Left forelimb (tissue), 1 donor: ENCODE results near the gene MRC2.
"Not testable (repeated sequence)": the region's sequence is repeated elsewhere in the genome, so short reads cannot be mapped to it uniquely, and the experiment has no call there.

Experiments
- DNase-seq: peaks from one replicate; pipeline ENCODE4 v3.0.0-alpha.2; 2018; ENCODE audit warnings: low spot score

MRC2 gene, protein sequence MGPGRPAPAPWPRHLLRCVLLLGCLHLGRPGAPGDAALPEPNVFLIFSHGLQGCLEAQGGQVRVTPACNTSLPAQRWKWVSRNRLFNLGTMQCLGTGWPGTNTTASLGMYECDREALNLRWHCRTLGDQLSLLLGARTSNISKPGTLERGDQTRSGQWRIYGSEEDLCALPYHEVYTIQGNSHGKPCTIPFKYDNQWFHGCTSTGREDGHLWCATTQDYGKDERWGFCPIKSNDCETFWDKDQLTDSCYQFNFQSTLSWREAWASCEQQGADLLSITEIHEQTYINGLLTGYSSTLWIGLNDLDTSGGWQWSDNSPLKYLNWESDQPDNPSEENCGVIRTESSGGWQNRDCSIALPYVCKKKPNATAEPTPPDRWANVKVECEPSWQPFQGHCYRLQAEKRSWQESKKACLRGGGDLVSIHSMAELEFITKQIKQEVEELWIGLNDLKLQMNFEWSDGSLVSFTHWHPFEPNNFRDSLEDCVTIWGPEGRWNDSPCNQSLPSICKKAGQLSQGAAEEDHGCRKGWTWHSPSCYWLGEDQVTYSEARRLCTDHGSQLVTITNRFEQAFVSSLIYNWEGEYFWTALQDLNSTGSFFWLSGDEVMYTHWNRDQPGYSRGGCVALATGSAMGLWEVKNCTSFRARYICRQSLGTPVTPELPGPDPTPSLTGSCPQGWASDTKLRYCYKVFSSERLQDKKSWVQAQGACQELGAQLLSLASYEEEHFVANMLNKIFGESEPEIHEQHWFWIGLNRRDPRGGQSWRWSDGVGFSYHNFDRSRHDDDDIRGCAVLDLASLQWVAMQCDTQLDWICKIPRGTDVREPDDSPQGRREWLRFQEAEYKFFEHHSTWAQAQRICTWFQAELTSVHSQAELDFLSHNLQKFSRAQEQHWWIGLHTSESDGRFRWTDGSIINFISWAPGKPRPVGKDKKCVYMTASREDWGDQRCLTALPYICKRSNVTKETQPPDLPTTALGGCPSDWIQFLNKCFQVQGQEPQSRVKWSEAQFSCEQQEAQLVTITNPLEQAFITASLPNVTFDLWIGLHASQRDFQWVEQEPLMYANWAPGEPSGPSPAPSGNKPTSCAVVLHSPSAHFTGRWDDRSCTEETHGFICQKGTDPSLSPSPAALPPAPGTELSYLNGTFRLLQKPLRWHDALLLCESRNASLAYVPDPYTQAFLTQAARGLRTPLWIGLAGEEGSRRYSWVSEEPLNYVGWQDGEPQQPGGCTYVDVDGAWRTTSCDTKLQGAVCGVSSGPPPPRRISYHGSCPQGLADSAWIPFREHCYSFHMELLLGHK (N-terminal part only)

DNA sequence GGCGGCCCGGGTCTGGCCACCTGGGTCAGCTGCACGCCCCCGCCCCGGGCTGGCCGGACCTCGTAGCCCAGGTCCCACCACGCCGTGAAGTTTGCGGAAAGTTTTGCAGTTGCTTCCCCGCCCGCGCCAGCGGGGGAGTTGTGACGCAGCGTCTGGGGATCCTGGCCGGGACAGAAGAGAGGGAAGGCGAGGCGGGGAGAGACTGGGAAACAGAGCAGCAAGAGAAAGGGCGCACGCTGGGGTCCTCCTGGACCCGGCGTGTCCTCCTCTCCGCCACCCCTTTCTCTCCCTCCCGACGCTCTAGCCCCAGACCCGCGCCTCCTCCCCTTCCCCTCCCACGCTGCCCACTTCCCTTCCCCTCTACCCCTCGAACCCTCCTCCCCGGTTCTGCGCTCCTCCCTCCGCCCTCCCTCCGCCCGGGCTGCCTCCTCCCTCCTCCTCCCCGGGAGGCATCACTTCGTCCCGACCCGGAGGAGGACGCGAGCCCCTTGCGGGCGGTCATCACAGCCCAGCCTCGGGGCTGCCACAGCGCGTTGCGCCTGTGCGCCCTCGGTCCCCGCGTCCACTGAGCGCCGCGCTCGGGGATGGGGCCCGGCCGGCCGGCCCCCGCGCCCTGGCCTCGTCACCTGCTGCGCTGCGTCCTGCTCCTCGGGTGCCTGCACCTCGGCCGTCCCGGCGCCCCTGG, at the start of gene MRC2:
TSS of gene MRC2 (plus strand) at position 452 of the 685 bp plus-strand sequence. CDS start at position 585, 133 bp downstream.
- DNase-seq, result peak; percentile 91

DNA sequence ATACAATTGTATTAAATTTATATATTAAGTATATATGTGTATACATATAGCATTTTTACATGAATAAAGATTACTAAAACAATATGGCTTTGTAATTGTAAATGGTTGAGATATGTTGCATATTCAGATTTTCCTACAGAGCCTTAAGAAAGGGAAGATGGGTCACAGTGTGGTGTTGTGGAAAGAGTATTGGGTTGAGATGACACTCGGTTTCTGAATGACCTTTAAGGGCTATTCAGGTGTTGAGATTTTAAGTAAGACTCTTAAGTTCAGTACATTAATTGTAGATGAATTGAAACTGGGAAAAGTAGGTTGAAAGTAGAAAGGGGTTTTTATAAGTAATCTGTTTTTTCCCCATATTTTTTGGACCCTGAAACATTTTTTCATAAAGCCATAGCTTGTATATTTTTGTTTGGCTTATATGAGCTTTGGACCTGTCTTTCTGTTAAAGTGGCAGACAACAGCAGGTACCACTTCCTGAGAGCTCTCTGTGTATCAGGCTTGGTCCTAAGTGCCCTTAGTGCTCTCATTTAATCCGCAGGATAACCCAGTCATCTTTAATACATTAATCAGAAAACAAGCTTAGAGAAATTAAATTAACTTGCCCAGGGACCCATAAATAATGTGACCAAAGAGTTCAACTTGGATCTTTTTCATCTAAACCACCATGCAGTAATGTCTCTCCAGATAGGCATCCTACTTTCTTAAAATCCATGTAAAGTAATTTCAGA, 48.5 kb upstream of the MRC2 start:
- DNase-seq, result no peak

DNA sequence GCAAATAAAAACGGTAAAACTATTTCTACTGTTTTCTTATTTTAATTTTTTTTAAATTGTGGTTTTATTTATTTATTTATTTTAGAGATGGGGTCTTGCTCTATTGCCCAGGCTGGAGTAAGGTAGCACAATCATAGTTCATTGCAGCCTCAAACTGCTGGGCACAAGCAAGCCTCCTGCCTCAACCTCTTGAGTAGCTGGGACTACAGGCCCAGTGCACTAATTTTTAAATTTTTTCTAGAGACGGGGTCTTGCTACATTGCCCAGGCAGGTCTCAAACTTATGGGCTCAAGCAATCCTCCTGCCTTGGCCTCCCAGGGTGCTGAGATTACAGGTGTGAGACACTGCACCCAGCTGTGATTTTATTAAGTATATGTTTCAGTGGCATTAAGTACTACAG, 46.5 kb upstream of the MRC2 start:
- no peak for DNase-seq

DNA sequence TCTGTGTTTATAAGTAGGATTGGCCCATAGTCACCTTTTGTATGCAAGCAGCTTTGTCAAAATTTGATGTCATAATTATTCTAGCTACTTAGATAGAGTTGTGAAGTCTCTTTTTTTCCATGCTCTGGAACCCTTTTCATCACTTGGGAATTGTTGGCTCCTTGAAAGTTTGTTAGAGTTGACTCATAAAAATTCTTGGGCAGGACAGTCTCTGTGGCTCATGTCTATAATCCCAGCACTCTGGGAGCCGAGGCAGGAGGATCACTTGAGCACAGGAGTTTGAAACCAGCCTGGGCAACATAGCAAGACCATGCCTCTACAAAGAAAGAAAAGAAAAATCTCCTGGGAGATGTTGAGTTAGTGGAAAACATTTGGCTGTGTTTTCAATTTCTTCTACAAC, 45.7 kb upstream of the MRC2 start:
- no peak for DNase-seq

DNA sequence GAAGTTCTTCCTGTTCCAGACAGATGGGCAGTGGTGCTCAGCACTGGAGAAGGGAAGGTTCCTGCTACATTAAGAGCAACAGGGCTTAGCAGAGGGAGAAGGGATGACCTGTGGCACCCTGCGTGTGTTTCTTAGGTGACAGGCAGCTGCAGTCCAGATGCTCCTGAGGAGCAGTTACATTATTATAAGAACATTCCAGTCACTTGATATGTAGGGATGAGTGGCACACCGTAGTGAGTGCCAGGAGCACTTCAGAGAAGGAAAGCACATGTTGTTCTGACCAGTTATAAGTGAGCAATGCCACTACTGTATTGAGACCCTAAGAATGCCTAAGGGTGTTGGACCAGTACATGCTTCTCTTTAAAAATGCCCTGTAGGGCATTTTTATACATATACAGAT, 39.9 kb upstream of the MRC2 start:
- DNase-seq, result no peak

DNA sequence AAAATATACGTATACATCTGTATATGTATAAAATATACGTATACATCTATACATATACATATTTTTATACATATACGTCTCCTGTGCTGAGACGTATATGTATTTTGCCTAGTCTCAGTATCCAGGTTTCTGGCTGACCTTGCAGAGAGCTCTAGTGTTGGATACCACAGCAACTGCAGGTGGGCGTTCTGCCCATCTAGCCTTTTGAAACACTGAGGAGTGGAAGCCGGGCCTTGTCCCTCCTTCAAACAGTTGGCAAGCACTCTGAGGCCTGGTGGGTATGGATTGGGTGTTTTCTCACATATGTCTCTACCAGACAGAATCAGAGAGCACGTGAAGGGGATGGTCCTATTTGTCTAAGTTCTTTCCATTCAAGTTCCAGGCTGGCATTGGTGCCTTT, 39.4 kb upstream of the MRC2 start:
- no peak for DNase-seq

DNA sequence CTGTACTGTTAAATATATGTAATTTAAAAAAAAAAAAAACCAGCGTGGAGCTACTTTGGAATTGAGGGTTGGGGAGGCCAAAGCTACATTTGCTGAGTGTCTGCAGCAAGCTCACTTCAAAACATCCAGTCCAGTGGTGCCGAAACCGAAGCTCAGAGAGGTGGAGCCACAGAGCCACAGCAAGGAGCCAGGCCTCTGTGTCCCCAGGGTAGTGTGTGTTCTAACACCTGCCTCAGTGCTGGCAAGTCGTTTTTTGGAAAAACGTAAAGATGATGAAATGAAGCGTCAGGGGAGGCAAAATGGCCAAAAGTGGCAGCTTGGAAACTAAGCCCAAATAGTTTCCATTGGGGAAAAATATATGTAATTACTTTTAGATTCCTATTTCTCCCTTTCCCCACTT, 36.1 kb upstream of the MRC2 start:
- no peak for DNase-seq

DNA sequence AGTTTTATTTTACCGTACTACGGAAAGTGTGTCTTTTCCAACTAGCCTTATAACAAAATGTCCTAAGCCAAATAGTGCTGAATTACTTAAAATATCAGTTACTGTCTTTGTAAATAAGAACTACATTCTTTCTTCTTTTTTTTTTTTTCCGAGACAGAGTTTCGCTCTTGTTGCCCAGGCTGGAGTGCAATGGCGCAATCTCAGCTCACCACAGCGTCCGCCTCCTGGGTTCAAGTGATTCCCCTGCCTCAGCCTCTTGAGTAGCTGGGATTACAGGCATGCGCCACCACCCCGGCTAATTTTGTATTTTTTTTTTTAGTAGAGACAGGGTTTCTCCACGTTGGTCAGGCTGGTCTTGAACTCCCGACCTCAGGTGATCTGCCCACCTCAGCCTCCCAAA, 35.6 kb upstream of the MRC2 start:
- not testable (repeated sequence) for DNase-seq

DNA sequence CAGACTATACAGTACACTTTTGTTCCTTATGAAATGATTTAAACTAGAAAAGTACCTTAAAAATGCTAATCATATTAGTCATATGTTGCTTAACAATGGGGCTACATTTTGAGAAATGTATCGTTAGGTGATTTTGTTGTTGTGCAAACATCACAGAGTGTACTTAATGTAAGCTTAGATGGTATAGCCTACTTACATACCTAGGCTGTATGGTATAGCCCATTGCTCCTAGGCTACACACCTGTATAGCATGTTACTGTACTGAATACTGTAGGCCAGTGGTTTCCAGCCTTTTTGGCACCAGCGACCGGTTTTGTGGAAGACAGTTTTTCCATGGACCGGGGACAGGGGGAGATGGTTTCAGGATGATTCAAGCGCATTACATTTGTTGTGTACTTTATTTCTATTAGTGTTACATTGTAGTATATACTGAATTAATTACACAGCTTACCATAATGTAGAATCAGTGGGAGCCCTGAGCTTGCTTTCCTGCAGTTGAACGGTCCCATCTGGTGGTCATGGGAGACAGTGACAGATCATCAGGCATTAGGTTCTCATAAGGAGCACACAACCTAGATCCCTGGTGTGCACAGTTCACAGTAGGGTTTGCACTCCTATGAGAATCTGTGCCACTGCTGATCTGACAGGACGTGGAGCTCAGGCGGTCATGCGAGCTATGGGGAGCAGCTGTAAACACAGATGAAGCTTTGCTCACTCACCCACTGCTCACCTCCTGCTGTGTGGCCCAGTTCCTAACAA, 35.0 kb upstream of the MRC2 start:
- no peak for DNase-seq

DNA sequence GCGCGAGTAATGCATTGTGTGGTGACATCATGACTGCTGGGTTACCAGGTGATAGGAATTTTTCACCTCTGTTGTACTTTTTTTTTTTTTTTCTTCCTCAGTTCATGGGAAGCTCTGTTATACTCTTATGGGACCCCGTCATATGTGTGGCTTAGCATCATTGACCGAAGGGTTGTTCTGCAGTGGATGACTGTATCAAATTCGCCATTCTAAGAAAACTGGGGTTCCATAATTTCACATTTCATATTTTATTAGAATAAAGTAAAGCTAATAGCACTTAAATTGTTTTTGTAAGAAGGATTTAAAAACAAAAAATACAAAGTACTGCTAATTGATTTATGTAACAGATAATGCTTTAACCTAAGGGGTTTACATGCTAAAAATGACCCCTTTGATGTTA, 32.0 kb upstream of the MRC2 start:
- DNase-seq, result no peak

DNA sequence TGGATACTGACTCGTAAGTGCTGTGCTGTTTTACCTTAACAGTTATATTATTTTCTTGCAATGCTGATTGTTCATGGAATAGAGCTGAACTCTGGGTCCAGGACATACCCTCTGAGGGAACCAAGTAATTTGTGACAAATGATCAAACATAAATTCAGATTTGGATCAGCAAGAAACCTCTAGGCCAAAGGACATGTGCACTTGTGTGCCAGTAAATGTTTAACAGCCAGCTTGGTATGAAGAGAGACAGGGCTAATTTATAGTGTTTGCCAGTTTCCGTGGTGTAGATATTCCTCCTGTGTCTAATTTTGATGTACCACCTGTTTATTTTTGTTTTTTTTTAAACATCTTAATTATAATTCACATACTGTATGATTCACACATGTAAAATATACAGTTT, 30.8 kb upstream of the MRC2 start:
- no peak for DNase-seq

DNA sequence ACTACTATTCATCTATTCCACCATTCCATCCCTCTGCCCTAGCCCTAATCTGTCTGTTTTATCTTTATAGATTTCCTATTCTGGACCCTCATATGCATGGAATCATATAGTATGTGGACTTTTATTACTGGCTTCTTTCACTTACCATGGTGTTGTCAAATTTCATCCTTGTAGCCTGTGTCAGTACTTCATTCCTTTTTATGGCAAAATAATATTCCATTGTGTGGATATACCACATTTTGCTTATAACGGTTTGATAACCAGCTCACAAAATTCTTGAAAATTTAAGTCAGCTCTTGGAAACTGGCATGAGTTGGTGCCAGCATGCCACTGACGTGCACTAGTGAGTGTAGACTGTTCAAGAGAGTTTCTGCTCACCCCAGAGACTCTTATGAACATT, 30.3 kb upstream of the MRC2 start:
- DNase-seq, result no peak

DNA sequence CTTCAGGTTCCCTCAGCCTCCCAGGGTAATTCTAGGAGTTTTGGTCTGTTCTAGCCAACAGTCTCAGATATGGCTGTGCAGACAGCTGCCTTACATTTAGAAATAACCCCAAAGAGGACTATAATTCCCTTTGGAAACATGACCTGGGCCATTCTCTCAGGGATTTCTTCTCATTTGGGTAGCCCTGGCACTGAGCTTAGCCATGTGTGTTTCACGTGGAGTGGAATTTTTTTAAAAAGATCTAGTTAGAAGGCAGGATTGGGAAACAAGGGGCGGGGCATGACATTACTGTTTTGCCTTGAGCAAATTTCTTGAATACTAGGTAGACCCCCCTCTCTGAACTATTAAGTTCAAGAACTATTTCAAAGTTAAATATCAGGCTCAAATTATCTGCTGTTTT, 29.6 kb upstream of the MRC2 start:
- no peak for DNase-seq

DNA sequence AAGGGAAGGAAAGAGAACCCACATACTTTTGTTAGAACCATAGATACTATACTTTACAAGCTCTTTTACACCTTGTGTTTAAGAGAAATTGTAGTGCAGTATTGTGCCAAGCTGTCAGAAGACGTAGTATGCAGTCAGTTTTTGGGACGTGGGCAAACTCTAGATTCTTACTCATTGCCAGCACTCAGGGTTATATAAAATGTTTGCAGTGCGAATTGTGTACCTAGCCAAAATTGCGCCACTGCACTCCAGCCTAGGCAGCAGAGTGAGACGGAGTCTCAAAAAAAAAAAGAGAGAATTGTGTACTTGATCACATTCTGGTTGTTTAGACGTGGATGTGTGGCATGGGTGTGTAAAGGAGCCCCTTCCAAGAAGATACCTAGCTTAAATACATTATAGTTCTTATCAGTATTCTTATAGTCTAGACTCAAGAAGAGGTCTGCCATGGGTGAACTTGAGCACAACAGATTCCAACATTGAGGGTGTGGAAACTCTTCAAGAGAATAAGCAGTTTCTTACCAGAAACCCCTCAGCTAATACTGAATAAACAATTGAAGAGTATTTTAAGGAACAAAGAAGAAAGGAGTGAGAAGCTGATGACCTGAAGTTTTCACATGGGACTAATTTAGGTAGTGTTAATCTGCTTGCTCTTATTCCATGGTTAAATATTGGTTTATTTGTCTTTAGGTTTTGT, 27.4 kb upstream of the MRC2 start:
- DNase-seq, result no peak

DNA sequence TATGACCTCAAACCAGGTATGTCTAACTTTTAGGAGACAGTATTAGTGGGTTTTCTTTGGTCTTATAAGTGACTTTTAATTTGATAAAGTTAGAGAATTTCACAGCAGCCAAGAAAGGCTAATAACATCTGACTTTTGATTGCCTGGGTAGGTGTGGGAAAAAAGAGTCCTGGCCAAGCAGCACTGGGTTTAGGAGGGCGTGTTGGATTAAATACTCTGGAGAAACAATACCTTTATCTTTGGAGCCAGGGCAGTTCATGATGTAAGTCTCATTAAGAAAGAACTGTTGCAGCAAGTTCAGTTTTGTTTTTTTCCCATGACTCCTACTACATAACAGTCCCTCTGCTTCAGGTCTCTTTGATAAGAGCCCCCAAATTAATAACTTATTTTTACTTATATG, 26.7 kb upstream of the MRC2 start:
- DNase-seq, result no peak

DNA sequence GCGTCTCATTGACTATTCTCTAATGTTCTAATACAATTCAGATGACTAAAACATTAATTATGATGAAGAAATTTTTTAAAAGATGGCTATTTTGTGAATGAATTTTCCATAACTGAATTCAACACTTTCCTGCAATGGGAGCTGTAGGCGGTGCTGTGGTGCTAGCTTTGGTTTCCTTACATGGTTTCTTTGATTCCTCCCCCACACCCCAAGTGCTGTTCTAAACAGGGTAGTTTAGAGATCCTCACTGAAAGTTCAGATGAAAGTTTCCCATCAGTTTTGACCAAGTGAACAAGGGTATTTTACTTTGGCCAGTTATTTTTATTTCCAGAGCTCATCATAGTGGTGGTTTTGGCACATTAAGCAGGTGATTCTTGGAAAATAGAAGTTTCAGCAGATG, 26.0 kb upstream of the MRC2 start:
- no peak for DNase-seq

DNA sequence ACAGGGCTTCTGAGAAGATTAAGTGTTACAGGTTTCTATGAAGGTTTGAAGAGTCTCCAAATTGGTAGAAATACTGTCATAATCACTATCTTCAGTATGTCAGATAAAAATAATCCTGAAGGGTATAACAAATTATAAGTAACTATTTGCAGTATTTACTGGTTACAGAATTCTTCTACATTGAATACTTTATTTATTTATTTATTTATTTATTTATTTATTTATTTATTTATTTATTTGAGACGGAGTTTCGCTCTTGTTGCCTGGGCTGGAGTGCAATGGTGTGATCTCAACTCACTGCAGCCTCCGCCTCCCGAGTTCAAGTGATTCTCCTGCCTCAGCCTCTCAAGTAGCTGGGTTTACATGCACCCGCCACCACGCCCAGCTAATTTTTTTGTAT, 23.7 kb upstream of the MRC2 start:
- not testable (repeated sequence) for DNase-seq

DNA sequence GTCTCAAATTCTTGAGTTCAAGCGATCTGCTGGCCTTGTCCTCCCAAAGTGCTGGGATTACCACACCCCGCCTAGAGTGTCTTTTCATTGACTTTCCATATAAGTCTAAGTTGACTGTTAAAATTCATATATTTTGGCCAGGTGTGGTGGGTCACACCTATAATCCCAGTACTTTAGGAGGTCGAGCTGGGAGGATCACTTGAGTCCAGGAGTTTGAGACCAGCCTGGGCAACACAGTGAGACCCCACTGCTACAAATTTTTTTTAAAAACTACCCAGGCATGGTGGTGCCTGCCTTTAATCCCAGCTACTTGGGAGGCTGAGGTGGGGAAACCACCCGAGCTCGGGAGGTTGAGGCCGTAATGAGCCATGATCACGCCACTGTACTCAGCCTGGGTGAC, 21.9 kb upstream of the MRC2 start:
- DNase-seq, result no peak

DNA sequence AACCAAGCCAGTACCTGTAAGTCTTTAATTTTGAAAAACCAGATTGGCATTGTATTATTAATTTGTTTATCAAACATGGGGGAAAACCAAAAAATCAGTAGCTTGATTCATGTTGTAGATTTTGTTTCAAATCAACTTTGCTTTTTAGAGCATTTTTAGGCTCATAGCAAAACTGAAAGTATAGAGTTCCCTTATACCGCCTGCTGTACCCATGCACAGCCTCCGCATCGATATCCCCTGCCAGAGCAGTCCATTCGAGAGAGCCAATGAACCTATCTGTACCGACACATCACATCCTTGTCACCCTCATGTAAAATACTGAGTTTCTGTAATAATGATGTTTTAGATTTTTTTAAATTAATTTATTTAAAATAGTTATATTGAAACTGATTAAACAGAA, 16.2 kb upstream of the MRC2 start:
- no peak for DNase-seq

DNA sequence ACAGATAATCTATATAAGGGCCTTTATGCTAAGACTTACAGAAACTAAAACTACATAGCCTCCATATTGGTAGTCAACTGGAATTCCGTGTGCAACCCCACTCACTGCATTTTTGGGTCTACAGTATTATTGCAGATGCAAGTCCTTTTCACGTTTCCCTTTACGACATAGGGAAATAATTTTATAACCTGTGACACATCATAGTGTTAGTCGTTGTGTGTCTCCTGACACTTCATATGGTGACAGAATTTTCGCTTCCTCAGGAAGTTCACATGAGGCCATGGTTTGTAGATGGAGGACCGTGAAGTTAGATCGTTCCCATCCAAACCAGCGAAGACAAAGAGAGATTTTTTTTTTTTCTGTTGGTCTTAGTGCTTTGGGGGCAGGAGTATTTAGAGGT, 15.7 kb upstream of the MRC2 start:
- no peak for DNase-seq
